LoVo (cell line): ENCODE results near the gene IL12RB2.
"Not testable (repeated sequence)": the region's sequence is repeated elsewhere in the genome, so short reads cannot be mapped to it uniquely, and the experiment has no call there.

Source experiments
- DNase-seq: peaks from one replicate; pipeline ENCODE4 v3.0.0-alpha.2; 2016; ENCODE audit warnings: low spot score

Gene IL12RB2

GRCh38 chr1:67431869-67432578 is 124.4 kb downstream of the IL12RB2 start:
- no peak for DNase-seq

DNA sequence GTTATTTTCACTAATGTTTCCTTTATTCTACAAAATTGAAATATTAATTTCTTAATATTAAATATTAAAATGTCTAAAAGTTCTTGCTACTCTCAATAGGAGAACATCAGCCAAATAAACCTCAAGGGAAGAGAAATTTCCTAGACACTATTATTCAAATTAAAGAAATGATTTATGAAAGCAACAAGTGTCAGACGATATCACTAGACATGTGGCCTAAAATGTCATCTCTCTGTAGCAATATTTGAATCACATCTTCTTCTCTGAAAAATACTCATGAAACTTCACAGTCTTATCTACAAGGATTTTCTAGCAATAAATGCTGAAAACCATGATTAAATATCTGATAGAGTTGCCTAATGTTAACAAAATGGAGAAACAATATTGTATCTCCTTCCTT is 125.1 kb downstream of the IL12RB2 start:
- DNase-seq, result no peak

DNA sequence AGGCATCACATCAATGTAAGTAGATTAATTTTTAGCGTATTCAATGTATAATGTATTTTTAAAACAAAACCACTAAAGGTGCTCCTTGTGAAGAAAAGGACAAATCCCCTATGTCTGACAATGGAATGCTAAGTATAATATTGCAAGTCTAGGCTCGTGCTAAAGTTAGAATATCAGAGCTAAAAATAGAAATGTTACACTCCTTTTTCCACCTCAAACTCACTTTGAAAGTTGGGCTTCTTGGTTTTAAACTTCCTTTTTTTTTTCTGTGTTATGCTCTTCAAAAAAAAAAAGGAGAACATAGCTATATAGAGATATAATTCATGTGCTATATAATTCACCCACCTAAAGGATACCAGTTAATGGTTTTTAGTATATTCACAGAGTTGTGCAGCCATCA is 126.2 kb downstream of the IL12RB2 start:
- no peak for DNase-seq

DNA sequence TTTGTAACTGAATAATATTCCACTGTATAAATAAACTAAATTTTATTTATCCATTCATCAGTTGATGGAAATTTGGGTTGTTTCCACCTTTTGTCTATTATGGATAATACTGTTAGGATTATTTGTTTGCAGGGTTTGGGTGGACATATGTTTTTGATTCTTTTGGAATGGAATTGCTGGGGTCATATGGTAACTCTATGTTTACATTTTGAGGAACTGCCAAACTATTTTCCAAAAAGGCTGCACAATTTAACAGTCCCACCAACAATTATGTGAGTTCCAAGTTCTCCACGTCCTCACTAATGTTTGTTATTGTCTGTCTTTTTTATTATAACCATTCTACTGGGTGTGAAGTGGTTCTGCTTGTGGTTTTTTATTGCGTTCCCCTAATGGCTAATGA is 126.8 kb downstream of the IL12RB2 start:
- DNase-seq, result no peak

GRCh38 chr1:67436511-67437055 is 128.9 kb downstream of the IL12RB2 start:
- no peak for DNase-seq

GRCh38 chr1:67437961-67438360 is 130.3 kb downstream of the IL12RB2 start:
- DNase-seq, result no peak

- DNase-seq, result no peak
Measured at GRCh38 chr1:67439277-67440029, 131.8 kb downstream of the IL12RB2 start.

DNA sequence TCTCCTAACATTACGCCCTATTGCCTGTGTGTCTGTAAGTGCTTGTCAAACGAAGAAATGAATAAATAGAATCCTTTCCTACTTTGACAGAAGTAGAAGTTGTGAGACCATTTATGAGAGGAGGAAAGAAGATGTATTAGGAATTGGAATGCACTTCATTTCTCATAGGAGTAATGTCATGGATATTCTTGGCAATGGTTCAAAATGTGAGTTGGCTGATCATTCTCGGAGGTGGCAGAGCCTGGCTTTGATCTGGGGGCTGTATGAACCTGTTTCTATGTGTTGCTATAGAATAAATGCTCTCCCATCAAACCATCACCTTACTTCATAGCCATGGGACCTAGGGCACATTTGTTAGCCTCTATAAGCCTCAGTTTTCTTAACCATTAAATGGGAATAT is 132.7 kb downstream of the IL12RB2 start:
- DNase-seq, result no peak

GRCh38 chr1:67441183-67441582 is 133.5 kb downstream of the IL12RB2 start:
- no peak for DNase-seq

- no peak for DNase-seq
Measured at GRCh38 chr1:67441739-67442281, 134.1 kb downstream of the IL12RB2 start.

DNA sequence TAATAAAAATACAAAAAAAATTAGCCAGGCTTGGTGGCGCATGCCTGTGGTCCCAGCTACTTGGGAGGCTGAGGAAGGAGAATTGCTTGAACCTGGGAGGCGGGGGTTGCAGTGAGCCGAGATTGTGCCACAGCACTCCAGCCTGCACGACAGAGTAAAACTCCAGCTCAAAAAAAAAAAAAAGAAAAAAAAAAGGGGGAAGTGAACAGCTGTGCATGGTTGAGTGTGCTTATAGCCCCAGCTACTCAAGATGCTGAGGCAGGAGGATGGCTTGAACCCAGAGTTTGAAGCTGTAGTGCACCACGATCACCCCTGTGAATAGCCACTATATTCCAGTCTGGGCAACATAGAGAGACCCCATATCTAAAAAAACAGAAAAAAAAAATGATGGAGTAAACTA is 138.3 kb downstream of the IL12RB2 start:
- not testable (repeated sequence) for DNase-seq
